RCC 7860 (cell line): Measurements from ENCODE around the gene OTOF.

Experiments used
- DNase-seq: peaks from one replicate; pipeline ENCODE4 v3.0.0-alpha.2; 2015; ENCODE audit warnings: low spot score
- FAIRE-seq: peaks from 2 replicates; lab custom pipeline; 2012; peaks lifted over from hg19 to GRCh38; lab: Jason Lieb, UNC

Gene OTOF

GRCh38 chr2:26503231-26503880 lies 25.4 kb upstream of the OTOF start:
- FAIRE-seq (no peak), DNase-seq (peak; percentile 13)

GRCh38 chr2:26500406-26500805 lies 22.5 kb upstream of the OTOF start:
- FAIRE-seq: no peak

GRCh38 chr2:26495705-26496297 lies 17.9 kb upstream of the OTOF start:
- DNase-seq (peak; percentile 32), FAIRE-seq (peak; percentile 51)

More at GRCh38 chr2:26500406-26500805, 22.5 kb upstream of the OTOF start:
- no peak for DNase-seq

- no peak for FAIRE-seq
Measured at GRCh38 chr2:26494891-26495290, 17.0 kb upstream of the OTOF start.

GRCh38 chr2:26494199-26494598 lies 16.3 kb upstream of the OTOF start:
- no peak for DNase-seq
- FAIRE-seq: no peak

More at GRCh38 chr2:26494891-26495290, 17.0 kb upstream of the OTOF start:
- DNase-seq: no peak

GRCh38 chr2:26493566-26493965 lies 15.6 kb upstream of the OTOF start:
- DNase-seq (no peak), FAIRE-seq (no peak)

- no peak for FAIRE-seq
- DNase-seq: no peak
Measured at GRCh38 chr2:26492749-26493515, 15.0 kb upstream of the OTOF start.

GRCh38 chr2:26491563-26492167 lies 13.7 kb upstream of the OTOF start:
- FAIRE-seq: no peak
- no peak for DNase-seq

- FAIRE-seq: no peak
- no peak for DNase-seq
Measured at GRCh38 chr2:26489213-26489850, 11.4 kb upstream of the OTOF start.

- DNase-seq (no peak), FAIRE-seq (no peak)
Measured at GRCh38 chr2:26488463-26489212, 10.7 kb upstream of the OTOF start.

- DNase-seq: no peak
- FAIRE-seq: no peak
Measured at GRCh38 chr2:26487192-26487591, 9.3 kb upstream of the OTOF start.

GRCh38 chr2:26486789-26487188 lies 8.9 kb upstream of the OTOF start:
- FAIRE-seq (no peak), DNase-seq (no peak)

- DNase-seq (no peak), FAIRE-seq (no peak)
Measured at GRCh38 chr2:26485725-26486418, 7.9 kb upstream of the OTOF start.

- DNase-seq (no peak), FAIRE-seq (no peak)
Measured at GRCh38 chr2:26485099-26485498, 7.2 kb upstream of the OTOF start.

- DNase-seq (no peak), FAIRE-seq (no peak)
Measured at GRCh38 chr2:26484579-26484978, 6.7 kb upstream of the OTOF start.

- DNase-seq (no peak), FAIRE-seq (no peak)
Measured at GRCh38 chr2:26483957-26484565, 6.1 kb upstream of the OTOF start.

GRCh38 chr2:26483516-26483915 lies 5.6 kb upstream of the OTOF start:
- DNase-seq: no peak
- no peak for FAIRE-seq

- FAIRE-seq: no peak
Measured at GRCh38 chr2:26483027-26483326, 5.1 kb upstream of the OTOF start.

GRCh38 chr2:26482211-26483026 lies 4.5 kb upstream of the OTOF start:
- FAIRE-seq (no peak), DNase-seq (no peak)

More at GRCh38 chr2:26483027-26483326, 5.1 kb upstream of the OTOF start:
- DNase-seq: no peak
